ENCODE measurements around the gene CLMP.
"Not testable (repeated sequence)": the region's sequence is repeated elsewhere in the genome, so short reads cannot be mapped to it uniquely, and the experiment has no call there.

The CLMP gene

GRCh38 chr11:123216249-123216648 lies 21.2 kb upstream of the CLMP start:
- no peak for DNase-seq

GRCh38 chr11:123214940-123215339 lies 19.9 kb upstream of the CLMP start:
- no peak for DNase-seq

GRCh38 chr11:123214396-123214795 lies 19.3 kb upstream of the CLMP start:
- DNase-seq, result no peak

GRCh38 chr11:123213307-123213771 lies 18.3 kb upstream of the CLMP start:
- no peak for DNase-seq

- no peak for DNase-seq
These were observed 17.4 kb upstream of the CLMP start for GRCh38 chr11:123212406-123212805.

GRCh38 chr11:123211981-123212380 lies 16.9 kb upstream of the CLMP start:
- no peak for DNase-seq

- DNase-seq, result no peak
These were observed 16.3 kb upstream of the CLMP start for GRCh38 chr11:123211149-123211852.

GRCh38 chr11:123209591-123209990 lies 14.5 kb upstream of the CLMP start:
- no peak for DNase-seq

- DNase-seq, result no peak
These were observed 11.9 kb upstream of the CLMP start for GRCh38 chr11:123206791-123207434.

GRCh38 chr11:123206055-123206454 lies 11.0 kb upstream of the CLMP start:
- DNase-seq, result not testable (repeated sequence)

- no peak for DNase-seq
These were observed 8.9 kb upstream of the CLMP start for GRCh38 chr11:123203934-123204333.

GRCh38 chr11:123203471-123203870 lies 8.4 kb upstream of the CLMP start:
- DNase-seq, result no peak

GRCh38 chr11:123202155-123203151 lies 7.4 kb upstream of the CLMP start:
- DNase-seq, result no peak

GRCh38 chr11:123200264-123200663 lies 5.2 kb upstream of the CLMP start:
- DNase-seq, result no peak

- no peak for DNase-seq
These were observed 2.7 kb upstream of the CLMP start for GRCh38 chr11:123197711-123198110.

- DNase-seq, result no peak
These were observed 1.1 kb upstream of the CLMP start for GRCh38 chr11:123196060-123196714.

- DNase-seq, result peak; percentile 50
These were observed 486 bp downstream of the CLMP start for GRCh38 chr11:123194337-123195187.

GRCh38 chr11:123193742-123194141 lies 1.3 kb downstream of the CLMP start:
- DNase-seq, result no peak

- no peak for DNase-seq
These were observed 3.1 kb downstream of the CLMP start for GRCh38 chr11:123191939-123192338.

GRCh38 chr11:123190518-123190917 lies 4.5 kb downstream of the CLMP start:
- DNase-seq, result no peak

GRCh38 chr11:123188508-123189165 lies 6.4 kb downstream of the CLMP start:
- DNase-seq, result peak; percentile 28

Data from NCI-H1092 treated with DMSO at 0.1 percent for 48 hours (cell line).